H1 (cell line): ENCODE measurements around the gene KCNA1.

ENCODE experiments used
- BACH1 ChIP-seq: IDR thresholded peaks from 2 replicates; pipeline ENCODE4 v1.6.1; 2012; ENCODE audit warnings: low read length, improper control_type of control experiment
- CEBPB ChIP-seq: IDR thresholded peaks from 2 replicates; pipeline ENCODE4 v1.6.1; 2012; ENCODE audit warnings: low read depth, low read length
- CHD2 ChIP-seq: IDR thresholded peaks from 2 replicates; pipeline ENCODE4 v1.6.1; 2012; ENCODE audit warnings: low read length, improper control_type of control experiment
- CTCF ChIP-seq, 3 experiments: IDR thresholded peaks; 1 replicate in 2 of 3; 2 replicates in 1 of 3; pipeline versions ENCODE4 v1.5.1 to v1.6.1; 2011; ENCODE audit warnings: low read length in 3 of 3, mild to moderate bottlenecking in 3 of 3, inconsistent platforms in 2 of 3, low read depth in 1 of 3, moderate library complexity in 1 of 3; ENCODE audit not compliant: insufficient read depth in 1 of 3; ENCODE audit errors: control extremely low read depth in 1 of 3
- KDM5A ChIP-seq: fragments of 200-600 bp; IDR thresholded peaks from 2 replicates; pipeline ENCODE4 v1.7.1; 2012; ENCODE audit warnings: mild to moderate bottlenecking, low read length, inconsistent platforms, mixed read lengths
- POLR2A ChIP-seq, 2 experiments: IDR thresholded peaks; 1 replicate in 1 of 2; 2 replicates in 1 of 2; pipeline ENCODE4 v1.6.1; 2011; ENCODE audit warnings: low read depth in 2 of 2, low read length in 2 of 2, mild to moderate bottlenecking in 2 of 2; ENCODE audit errors: control extremely low read depth in 1 of 2
- POLR2AphosphoS5 ChIP-seq: IDR thresholded peaks from 2 replicates; pipeline ENCODE4 v1.6.1; 2011; ENCODE audit warnings: low read depth, low read length
- RAD21 ChIP-seq, 2 experiments: IDR thresholded peaks in 1 of 2; conservative IDR thresholded peaks in 1 of 2; 2 replicates each; pipeline ENCODE4 v1.6.1; 2011; ENCODE audit warnings: low read depth in 2 of 2, low read length in 2 of 2, improper control_type of control experiment in 1 of 2, inconsistent platforms in 1 of 2, mild to moderate bottlenecking in 1 of 2, moderate library complexity in 1 of 2

DNA sequence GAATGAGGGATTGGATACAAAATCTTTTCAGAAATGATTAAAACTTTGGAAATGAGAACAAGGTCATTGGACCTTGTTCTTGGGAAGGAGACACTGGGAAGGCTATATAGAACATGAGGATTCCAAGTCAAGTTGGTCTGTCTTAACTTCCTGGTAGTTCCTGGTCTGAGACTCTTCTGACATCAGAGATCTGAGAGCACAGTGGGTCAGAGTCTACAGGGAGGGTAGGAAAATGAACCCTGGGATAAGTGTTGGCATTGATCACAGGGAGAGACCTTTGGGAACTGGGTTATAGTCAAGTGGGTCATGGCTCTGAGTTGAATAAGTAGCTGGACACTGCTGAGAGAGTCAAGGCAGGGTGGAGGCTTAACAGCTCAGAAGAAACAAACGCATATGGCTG, 17.3 kb upstream of the KCNA1 start:
- TF ChIP-seq CTCF (IDR thresholded peaks at IDR 0.05; ENCODE audit: control extremely low read depth in 1 of 3, insufficient read depth in 1 of 3, low read depth in 1 of 3, low read length in 3 of 3) (no peak), POLR2AphosphoS5 (no peak), CHD2 (no peak), CEBPB (no peak), BACH1 (no peak), RAD21 (IDR thresholded peaks at IDR 0.05 in 1 of 2, conservative IDR thresholded peaks at IDR 0.05 in 1 of 2; ENCODE audit: low read depth in 2 of 2, low read length in 2 of 2) (no peak), KDM5A (no peak), POLR2A (IDR thresholded peaks at IDR 0.05; ENCODE audit: control extremely low read depth in 1 of 2, low read depth in 2 of 2, low read length in 2 of 2) (no peak)
